Stimulated activated CD4-positive, alpha-beta T cell treated with anti-CD3 and anti-CD28 coated beads, Interleukin-1b, Interleukin-23, amount 100 ng/mL, for 4 hours (primary cell): ENCODE data around the gene REEP3.

ENCODE experiments used
- DNase-seq, 2 donors: peaks; one replicate each; pipeline ENCODE4 v3.0.0-alpha.2; 2020; ENCODE audit warnings: low read depth in 2 of 2

REEP3 gene

DNA sequence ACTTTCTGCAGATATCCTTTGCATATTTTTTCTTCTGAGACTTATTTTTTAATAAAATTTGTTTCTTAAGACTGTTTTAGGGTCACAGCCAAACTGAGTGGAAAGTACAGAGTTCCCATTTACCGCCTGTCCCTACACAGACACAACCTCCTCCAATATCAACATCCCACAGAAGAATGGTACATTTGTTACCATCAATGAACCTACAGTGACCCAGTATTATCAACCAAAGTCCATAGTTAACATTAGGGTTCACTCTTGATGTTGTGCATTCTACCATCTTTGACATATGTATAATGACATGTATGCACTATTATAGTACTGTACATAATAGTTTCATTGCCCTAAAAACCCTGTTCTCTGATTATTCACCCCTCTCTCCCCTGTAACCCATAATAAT is 14.6 kb upstream of the REEP3 start:
- no peak for DNase-seq

DNA sequence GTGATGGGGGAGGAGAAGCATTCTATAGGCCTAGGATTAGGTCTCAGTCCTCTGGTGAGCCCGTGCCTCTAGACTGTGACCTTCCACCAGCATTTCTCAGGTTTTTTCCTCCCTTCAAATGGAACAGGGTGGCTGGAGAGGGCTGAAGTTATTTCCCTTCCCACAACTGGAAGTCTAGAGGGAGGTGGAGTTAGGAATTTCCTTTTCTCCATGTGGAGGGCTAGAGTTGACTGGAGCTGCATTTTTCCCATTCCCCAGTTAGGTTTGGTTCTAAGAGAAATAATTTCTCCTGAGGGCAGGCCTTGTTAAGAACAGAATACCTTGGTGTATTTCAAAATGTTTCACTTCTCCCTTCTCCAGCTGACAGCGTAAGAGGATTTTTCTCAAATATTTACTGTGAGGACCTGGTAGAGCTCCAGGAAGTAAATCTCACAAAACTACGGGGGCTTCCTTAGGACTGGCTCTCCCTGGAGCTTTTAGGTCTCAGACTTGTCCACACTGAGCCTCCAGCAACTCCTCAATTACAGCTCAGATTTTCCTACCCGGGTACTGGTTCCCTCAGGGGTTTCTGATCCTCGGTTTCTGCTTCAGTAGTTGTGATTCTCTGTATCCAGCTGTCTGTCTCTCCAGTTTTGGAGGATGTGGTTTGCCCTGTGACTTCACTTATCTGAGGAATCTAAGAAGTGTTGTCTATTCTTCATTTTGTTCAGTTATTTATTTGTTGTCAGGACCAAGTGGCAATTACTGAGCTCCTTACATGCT is 6.0 kb upstream of the REEP3 start:
- DNase-seq, result no peak

DNA sequence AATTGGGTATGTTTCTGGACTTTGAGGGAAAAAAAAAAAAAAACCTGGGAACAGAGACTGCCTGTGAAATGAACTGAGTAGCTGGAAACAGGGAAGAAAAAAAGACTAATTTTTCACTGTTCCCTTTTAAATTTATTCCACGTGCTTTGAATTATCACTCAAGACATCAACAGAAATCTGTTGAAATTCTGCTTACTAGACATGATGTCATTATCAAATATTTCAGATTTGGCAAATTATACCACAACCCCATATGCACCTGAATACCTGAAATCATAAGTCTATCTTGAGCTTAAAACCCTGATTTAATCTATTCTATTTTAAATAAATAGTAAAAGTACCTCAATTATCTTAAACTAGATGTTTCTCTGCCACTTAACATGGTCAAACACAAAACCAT is 5.0 kb upstream of the REEP3 start:
- DNase-seq, result no peak

DNA sequence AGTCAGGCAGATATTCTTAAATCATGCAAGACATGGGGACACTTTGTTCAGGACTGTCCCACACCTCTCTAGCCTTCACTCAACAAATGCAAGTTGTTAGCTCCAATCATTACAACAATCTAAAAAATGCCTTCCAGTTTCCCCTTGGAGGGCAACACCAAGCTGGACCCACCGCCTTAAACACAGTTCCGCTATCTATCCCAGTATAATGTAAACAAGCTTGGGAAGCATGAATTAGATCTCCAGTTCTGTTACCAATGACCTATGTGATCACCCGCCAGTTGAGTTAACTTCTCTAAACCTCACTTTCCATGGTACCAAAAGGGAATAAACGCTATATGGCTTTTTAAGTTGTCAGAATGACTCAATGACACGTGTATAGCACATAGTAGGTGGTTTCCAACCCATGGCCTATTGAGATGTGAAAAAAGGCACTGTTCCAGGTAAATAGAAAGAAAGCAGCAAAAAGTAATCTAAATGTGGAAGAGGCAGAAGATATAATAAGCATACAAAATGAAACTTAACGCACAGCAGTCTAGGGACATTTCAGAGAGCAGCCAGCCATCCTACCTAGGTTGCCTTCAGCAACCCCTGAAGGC is 2.4 kb upstream of the REEP3 start:
- no peak for DNase-seq

DNA sequence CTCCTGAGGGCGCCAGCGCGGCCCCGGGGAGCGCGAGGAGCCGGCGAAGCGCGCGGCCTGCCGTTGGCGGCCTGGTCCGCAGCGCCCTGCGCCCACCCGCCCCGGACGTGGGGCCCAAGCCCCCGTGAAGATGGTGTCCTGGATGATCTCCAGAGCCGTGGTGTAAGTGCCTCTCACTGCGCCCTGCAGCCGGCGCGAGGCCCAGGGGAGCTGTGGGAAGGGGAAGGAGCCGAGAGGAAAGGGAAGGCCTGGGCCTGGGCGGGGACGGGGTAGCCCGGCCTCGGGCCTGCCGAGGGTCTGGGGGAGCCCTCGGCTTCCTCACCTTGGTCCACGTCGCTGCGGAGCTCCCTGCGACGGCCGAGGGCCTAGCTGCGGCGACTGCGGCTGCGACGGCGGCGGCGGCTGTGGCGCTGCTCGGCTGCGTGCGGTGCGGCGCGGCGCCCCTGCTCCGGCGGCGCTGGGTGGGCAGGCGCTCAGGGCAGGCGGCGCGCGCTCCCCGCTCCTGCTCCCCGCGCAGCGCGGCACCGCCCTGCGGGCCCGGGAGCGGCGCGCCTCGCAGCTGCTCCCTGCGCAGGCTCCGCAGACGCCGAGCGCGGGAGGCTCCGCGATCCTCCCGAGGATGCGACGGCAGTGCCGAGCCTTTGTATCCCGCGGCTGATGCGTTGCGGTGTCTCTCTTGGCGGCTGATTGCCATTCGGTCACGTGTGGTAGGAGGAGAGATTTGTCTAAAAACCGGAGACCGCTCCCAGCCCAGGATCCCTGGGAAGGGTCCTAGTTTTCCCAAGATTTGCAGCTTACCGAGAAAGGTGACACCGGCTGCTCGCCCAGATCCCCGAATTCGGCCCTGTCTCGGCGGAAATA is 445 bp downstream of the REEP3 start:
- DNase-seq, result peak; percentile 37 to 54

DNA sequence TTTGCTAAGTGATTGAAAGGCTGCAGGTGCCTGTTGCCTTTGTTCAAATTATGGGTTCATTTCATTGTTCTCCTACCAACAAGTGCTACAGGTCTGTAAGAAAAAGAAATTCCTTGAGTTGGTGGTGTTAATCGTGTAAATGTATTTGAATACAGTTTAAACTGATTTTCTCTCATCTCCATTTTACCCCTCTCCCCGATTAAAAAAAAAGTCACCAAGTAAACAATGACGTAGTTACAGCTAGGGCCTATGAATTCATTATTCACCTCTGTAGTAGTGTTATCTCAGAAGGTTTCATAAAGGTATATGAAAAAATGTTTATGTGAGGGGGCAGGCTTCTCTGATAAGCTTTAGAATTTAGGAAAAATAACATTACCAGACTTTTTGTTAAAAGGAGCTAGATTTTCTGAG is 1.1 kb downstream of the REEP3 start:
- DNase-seq, result no peak

DNA sequence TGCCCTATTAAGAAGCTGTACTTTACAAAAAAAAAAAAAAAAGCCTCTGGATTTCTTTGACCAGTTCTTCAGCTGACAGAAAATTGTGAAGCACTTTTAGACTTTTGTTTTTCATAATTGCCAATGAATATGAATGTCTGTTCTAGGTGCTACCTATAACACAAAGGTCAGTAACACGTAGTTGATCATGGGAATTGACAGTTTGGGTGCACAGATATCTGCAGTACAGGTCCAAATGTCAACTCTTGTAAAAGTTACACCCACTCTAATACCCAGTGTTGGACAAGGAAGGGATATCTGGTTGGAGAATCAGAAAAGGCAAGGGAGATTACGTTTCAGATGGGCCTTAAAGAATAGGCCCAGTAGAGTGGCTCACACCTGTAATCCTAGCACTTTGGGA is 1.8 kb downstream of the REEP3 start:
- DNase-seq, result no peak

DNA sequence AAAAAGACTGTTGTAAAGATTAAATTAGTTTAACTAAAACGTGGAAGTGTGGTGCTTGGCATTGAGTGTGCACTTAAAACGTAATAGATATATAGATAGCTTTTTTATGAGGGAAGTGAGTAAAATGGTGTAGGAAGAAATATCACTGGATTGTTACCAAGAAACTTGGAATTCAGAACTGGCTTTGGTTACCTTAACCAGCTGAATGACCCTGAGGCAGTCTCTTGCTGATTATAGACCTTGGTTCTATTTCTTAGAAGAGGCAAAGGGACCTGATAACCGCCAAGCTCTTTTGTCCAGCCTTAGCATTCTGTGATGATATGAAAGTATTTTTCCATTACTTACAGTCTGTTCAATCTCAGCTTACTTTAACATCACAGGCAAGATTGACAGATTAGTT is 3.8 kb downstream of the REEP3 start:
- no peak for DNase-seq

DNA sequence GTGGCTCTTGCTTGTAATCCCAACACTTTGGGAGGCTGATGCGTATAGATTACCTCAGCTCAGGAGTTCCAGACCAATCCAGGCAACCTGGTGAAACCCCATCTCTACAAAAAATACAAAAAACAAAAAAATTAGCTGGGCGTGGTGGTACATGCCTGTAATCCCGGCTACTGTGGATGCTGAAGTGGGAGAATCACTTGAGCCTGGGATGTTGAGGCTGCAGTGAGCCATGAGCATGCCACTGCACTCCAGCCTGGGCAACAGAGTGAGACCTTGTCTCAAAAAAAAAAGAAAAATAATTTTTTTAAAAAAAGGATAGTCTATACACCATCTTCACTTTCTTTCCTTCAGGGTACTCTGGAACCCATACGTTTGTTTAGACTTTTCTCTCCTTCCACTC is 6.2 kb downstream of the REEP3 start:
- DNase-seq, result no peak

DNA sequence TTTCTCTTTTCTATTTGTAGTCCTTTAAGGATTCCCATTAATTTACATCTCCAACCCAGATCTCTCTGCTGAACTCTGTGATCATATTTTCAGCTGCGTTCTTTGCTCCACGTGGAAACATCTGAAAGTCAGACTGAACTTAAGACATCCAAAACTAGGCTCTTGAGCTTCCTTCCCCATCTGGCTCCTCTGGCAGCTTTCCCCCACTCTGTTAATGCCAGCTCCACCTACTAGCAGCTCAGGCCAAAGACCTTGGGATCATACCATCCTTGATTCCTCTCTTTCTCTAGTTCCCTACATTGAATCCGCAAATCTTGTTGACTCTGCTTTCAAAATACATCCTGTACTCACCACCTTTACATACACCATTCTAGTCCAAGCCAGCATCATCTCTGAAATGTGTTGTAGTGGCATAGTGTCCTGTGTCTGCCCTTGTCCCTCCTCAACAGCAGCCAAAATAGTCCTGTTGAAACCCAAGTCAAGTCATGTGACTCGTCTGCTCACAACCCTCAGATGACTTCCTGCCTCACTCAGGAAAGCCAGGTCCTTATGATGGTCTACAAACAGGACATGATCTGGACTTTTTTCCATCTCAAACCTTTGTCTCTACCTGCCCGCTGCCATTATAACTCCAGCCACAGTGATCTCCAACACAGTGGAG is 7.0 kb downstream of the REEP3 start:
- DNase-seq, result no peak

DNA sequence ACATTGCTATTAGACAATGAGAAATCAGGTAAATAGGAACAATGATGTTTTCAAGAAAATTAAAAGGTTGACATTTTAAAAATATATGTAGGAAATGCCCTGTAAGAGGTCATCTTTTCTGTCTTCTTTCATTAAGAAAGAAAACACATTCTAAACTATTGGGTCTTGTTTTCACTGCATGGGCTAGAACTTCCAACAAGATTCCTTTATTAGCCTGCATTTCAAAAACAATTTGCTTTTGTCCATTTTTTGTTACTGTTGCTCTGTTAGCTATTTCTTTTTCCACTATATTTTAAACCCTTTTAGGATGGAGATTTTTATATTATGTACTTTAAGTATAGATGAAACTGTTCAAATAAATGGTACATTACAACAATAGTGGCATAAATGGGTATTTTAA is 9.2 kb downstream of the REEP3 start:
- DNase-seq, result no peak

DNA sequence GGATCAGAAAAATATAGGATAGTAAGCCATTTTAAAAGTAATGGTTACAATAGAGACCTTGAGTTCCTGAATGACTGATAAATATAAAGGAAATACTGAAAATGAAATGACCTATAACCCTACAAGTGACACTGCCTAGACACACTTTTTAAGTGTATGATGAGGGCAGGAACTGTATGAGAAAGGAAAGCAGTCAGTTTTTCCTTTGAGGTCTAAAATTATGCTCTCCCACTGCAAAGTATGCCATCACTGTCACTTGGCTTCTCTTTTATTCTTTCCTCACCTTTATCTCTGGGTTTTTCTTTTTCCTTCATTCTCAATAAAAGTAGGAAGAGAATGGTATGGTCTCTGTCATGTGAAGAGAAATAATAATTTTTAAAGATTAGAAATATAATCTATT is 13.5 kb downstream of the REEP3 start:
- no peak for DNase-seq

DNA sequence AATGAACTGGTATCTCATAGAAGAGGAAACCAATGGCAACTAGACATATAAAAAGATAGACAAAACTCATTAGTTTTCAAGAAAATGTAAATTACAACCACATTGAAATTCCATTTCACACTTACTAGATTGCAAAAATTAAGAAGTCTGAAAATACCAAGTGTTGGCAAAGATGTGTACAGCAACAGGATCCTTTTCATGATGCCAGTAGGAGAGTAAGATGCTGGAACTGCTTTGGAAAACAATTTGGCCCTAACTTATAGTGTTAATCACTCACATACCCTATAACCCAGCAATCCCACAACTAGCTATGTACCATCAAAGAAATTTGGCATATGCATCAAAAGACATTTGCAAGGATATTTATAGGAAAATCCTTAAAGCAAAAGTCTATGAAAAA is 15.5 kb downstream of the REEP3 start:
- no peak for DNase-seq

DNA sequence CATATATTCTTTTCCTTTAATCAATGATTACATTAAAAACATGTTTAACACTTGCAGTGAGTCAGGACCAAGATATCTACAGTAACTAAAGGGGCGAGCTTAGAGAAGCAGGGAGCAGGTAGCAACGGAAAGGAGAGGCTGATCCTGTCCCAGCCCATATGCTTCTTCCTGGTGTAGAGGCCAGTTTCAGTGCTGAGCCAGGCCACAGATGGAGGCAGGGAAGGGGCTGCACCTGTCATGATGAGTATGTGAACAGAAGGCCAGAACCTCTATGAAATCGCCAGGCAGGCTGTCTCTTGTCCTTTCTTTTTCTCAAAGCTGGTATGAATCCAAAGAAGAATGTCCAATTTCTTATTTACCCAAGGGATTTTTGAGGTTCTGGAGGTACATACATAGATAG is 16.3 kb downstream of the REEP3 start:
- DNase-seq, result no peak

DNA sequence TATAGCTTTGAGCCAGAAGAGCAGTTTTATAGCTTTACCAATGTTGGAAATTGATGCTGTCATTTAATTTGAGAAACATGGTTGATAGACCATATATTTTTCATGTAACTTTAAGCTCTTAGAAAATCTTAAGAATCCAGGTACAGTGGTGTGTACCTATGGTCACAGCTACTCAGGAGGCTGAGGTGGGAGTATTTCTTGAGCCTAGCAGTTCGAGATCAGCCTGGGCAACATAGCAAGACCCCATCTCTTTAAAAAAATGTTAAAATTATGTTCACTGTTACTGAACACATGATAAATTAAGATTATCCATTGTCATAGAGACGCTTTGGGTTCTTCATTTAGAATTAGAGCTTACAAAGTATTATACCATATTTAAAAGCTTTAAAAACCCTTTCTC is 18.2 kb downstream of the REEP3 start:
- no peak for DNase-seq

DNA sequence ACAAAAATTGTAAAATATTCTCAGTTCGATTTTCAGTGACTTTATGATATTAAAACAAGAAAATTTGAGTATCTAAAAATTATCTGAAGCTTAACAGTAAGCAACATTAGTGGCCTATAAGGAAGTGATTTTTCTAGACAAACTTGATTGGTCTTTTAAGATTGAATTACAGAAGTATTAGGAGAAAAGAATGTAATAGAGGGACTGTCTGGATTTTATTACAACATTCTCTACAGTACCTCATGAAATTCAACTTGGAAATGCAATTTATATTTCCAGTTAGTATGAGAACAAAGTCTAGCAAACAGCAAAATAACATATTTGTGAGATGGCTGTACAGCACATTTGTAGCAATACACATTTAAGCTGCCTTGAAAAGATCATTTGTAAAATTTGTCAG is 18.8 kb downstream of the REEP3 start:
- no peak for DNase-seq

DNA sequence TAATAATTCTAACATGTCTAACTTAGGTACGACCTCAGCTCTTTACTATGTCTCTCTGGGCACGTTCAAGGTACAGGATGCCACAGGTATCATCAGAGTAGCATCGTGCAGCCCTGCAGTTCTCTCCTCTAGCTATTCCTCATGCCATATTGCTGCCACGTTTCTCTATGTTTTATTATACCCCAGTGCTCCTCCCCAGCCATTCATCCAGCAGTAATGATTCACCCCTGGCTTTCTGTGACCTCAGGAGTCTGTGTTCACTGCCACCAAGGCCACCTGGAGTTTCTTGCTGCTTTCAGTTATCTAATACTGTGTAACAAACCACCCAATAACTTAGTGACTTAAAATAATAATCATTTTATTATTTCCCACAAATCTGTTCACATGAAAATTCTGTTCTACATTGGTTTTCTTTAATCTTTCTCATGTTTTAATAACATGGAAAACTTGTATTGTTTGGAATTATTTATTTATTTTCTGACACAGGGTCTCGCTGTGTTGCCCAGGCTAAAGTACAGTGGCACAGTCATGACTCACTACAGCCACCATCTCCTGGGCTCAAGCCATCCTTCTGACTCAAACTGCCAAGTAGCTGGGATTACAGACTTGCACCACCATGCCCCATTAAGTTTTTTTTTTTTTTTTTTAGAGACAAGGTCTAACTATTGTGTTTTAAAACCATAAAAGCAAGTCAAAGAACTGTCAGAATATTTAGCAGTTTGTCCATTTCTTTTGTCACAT is 21.8 kb downstream of the REEP3 start:
- no peak for DNase-seq

DNA sequence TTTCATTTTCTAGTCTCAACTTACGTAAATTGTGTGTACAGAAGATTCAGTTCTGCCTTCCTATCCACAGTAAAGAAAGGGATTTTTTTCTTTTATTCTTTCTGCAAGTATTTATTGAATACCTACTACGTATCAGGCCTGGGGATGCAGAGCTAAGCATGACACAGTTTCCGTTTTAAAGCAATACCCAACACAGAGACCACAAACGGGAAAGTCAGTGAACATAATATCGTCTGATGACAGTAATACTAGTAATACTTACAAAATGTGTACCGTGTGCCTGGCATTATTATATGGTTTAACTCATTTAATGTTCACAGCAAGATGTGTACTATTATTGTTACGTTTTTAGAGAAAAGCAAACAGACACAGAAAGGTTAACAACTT is 22.4 kb downstream of the REEP3 start:
- no peak for DNase-seq

DNA sequence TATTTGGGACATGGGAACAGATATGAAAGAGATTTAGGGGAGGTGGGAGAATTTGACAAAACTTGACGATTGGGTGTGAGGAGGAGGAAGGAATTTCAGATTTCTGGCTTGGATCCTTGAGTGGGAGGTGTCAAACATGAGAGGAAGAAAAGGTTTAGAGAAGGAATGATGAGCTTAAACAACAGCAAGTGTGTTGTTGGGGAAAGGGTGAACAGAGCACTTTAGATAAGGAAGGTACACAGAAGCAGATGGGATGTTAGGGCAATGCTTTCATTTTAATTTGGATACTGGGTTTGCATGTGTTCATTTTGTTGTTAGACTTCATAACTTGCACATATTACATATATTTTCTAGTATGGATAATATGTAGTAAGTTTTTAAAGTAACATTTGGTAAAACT is 23.2 kb downstream of the REEP3 start:
- no peak for DNase-seq

DNA sequence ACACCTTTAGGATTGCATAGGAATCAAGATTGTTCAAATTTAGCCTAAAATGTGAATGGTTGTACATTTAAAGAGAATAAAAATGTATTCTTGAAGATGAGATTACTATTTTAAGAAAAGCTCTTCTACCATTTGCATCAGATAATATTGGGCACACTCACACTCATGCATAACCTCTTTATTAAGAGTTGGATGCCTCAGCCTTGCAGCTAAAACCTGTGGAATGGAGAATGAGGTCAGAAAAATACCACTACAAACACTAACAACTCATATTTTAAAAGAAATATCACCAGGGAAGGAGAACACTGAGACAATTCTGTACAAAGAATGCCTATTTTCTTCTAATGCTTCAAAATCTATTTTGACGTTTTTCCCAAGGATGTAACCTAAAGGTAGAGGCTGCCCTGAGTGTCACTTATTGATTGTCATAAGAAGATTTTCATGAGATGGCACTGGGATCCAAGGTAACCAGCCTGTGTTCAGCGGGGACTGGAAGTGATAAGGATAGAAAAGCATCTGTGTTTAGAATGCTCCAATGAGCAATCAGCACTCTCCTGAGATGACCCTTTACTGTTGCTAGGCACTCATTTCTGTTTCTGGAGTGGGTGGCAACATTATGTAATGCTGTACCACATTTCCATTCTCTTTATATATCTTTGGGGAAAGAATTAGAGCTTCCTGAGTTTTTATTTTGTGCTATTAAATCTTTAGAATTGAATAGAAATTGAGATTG is 26.6 kb downstream of the REEP3 start:
- DNase-seq, result no peak

DNA sequence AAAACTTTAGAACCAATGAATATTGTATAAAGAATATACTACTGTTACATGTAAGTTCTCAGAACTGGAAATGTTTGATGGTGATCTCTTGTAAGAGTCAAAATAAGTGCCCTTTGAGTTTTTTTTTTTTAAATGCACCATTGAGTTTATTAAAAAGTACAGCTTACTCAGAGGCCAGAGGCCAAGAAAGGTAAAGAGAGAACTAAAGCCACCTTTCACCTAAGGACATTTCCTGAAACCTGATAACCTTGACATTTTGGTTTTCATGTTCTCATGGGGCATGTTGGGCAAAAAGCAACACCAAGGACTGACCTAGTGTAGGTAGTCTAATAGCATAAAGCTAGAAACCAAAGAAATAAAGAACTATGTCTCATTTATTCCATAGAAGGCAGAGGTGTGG is 27.7 kb downstream of the REEP3 start:
- no peak for DNase-seq
